H1 (cell line): Measurements from ENCODE around the gene PLIN4. TPM values are rescaled to one million over a fixed set of nuclear protein-coding genes. Genes with fewer than 3 reads are reported as not detected.

Experiments
- ATF3 ChIP-seq: IDR thresholded peaks from 2 replicates; pipeline ENCODE4 v1.6.1; 2011; ENCODE audit warnings: low read depth, mild to moderate bottlenecking, low read length; ENCODE audit not compliant: insufficient read depth
- CBX8 ChIP-seq: fragments of 300-800, 300-1000 bp; sonication (generic); IDR thresholded peaks from 2 replicates; pipeline ENCODE4 v1.7.1; 2016; ENCODE audit warnings: low read depth, low read length, borderline replicate concordance
- CREB1 ChIP-seq: IDR thresholded peaks from 2 replicates; pipeline ENCODE4 v1.6.1; 2012; ENCODE audit warnings: inconsistent platforms
- CTCF ChIP-seq, 3 experiments: IDR thresholded peaks; 1 replicate in 2 of 3; 2 replicates in 1 of 3; pipeline versions ENCODE4 v1.5.1 to v1.6.1; 2011; ENCODE audit warnings: low read length in 3 of 3, mild to moderate bottlenecking in 3 of 3, inconsistent platforms in 2 of 3, low read depth in 1 of 3, moderate library complexity in 1 of 3; ENCODE audit not compliant: insufficient read depth in 1 of 3; ENCODE audit errors: control extremely low read depth in 1 of 3
- EGR1 ChIP-seq: IDR thresholded peaks from 2 replicates; pipeline ENCODE4 v1.6.1; 2011; ENCODE audit warnings: low read depth, low read length, borderline replicate concordance
- EP300 ChIP-seq, 2 experiments: IDR thresholded peaks; 1 replicate in 1 of 2; 2 replicates in 1 of 2; pipeline ENCODE4 v1.6.1; 2011 to 2012; ENCODE audit warnings: low read depth in 2 of 2, low read length in 2 of 2, mild to moderate bottlenecking in 2 of 2, borderline replicate concordance in 1 of 2, inconsistent platforms in 1 of 2, moderate library complexity in 1 of 2
- GABPA ChIP-seq: IDR thresholded peaks from 2 replicates; pipeline ENCODE4 v1.6.1; 2011; ENCODE audit warnings: mild to moderate bottlenecking, low read length, moderate library complexity, borderline replicate concordance; ENCODE audit not compliant: insufficient read depth
- HDAC2 ChIP-seq, 2 experiments: fragments of 300-600 bp in 1 of 2; sonication (generic) in 1 of 2; IDR thresholded peaks; 2 replicates each; pipeline ENCODE4 v1.6.1; 2011 to 2012; ENCODE audit warnings: low read depth in 2 of 2, low read length in 2 of 2, mild to moderate bottlenecking in 2 of 2, moderate library complexity in 2 of 2, borderline replicate concordance in 1 of 2, inconsistent platforms in 1 of 2
- HDAC6 ChIP-seq: IDR thresholded peaks from one replicate; pipeline ENCODE4 v1.7.1; 2012; ENCODE audit warnings: low read depth, mild to moderate bottlenecking, inconsistent platforms, low read length, moderate library complexity
- JUND ChIP-seq: IDR thresholded peaks from 2 replicates; pipeline ENCODE4 v1.6.1; 2011; ENCODE audit warnings: mild to moderate bottlenecking, improper control_type of control experiment, low read length
- MAX ChIP-seq: IDR thresholded peaks from 2 replicates; pipeline ENCODE4 v1.6.1; 2012; ENCODE audit warnings: inconsistent platforms
- POLR2AphosphoS5 ChIP-seq: IDR thresholded peaks from 2 replicates; pipeline ENCODE4 v1.6.1; 2011; ENCODE audit warnings: low read depth, low read length
- RAD21 ChIP-seq, 2 experiments: IDR thresholded peaks in 1 of 2; conservative IDR thresholded peaks in 1 of 2; 2 replicates each; pipeline ENCODE4 v1.6.1; 2011; ENCODE audit warnings: low read depth in 2 of 2, low read length in 2 of 2, improper control_type of control experiment in 1 of 2, inconsistent platforms in 1 of 2, mild to moderate bottlenecking in 1 of 2, moderate library complexity in 1 of 2
- RBBP5 ChIP-seq: IDR thresholded peaks from 2 replicates; pipeline ENCODE4 v1.7.1; 2012; ENCODE audit warnings: low read depth, mild to moderate bottlenecking, inconsistent platforms, low read length, moderate library complexity, borderline replicate concordance
- RXRA ChIP-seq: IDR thresholded peaks from 2 replicates; pipeline ENCODE4 v1.6.1; 2011; ENCODE audit warnings: low read depth, mild to moderate bottlenecking, low read length, moderate library complexity; ENCODE audit not compliant: insufficient read depth
- SIX5 ChIP-seq: IDR thresholded peaks from 2 replicates; pipeline ENCODE4 v1.6.1; 2011; ENCODE audit warnings: mild to moderate bottlenecking, low read depth, low read length
- TAF7 ChIP-seq: optimal IDR thresholded peaks from 2 replicates; pipeline ENCODE3; 2011; ENCODE audit warnings: low read depth, mild to moderate bottlenecking, inconsistent platforms, low read length, moderate library complexity, borderline replicate concordance
- TCF12 ChIP-seq: IDR thresholded peaks from 2 replicates; pipeline ENCODE4 v1.6.1; 2011; ENCODE audit warnings: low read depth, mild to moderate bottlenecking, low read length
- YY1 ChIP-seq: IDR thresholded peaks from 2 replicates; pipeline ENCODE4 v1.6.1; 2011; ENCODE audit warnings: low read depth, mild to moderate bottlenecking, low read length
- ZNF274 ChIP-seq: IDR thresholded peaks from 2 replicates; pipeline ENCODE4 v1.7.0; 2012; ENCODE audit warnings: low read length, borderline replicate concordance; ENCODE audit errors: extremely low read depth
- polyA plus RNA-seq, 7 experiments: library from polyadenylated mRNA; depleted of rRNA in 3 of 7; stranded (reverse) in 5 of 7; unstranded in 2 of 7; fragments of >200 nt in 5 of 7; fragments of 200-250 nt in 2 of 7; gene quantifications; 1 replicate in 5 of 7; 2 replicates in 1 of 7; 4 replicates in 1 of 7; pipeline versions ENCODE4 v1.2.1 to v1.2.3, GENCODE V29; 2011 to 2013; ENCODE audit warnings: missing spikeins in 2 of 7, mixed read lengths in 2 of 7
- total RNA-seq: library from RNA; stranded (reverse); fragmentation: NEBNext Ultra II Directional; extraction: Animal tissue kit (Norgen Biotek cat#: 25700); gene quantifications from 2 replicates; pipeline ENCODE4 v1.2.1, GENCODE V29; 2021

PLIN4 gene
- total and polyA plus RNA-seq, 2 of the 8 experiments (the other 6 are each of a cell fraction or from before 2014, with no cell fraction given): 0.35 to 0.45 TPM

GRCh38 chr19:4457654-4458395 lies 60.5 kb downstream of the PLIN4 start, which contains the start of gene UBXN6 (continued):
- TF ChIP-seq JUND: no peak
- peak in 1 of 2 experiments; percentile 79; a peak in 1 of 4 replicates for TF ChIP-seq HDAC2 (IDR thresholded peaks at IDR 0.05; ENCODE audit: borderline replicate concordance in 1 of 2, low read depth in 2 of 2, low read length in 2 of 2)
- TF ChIP-seq ZNF274: no peak
- TF ChIP-seq YY1: no peak
- TF ChIP-seq CREB1: peak; percentile 65
- peak; percentile 89 for TF ChIP-seq GABPA
- peak; percentile 43; the same call in 1 of the 2 replicates for TF ChIP-seq POLR2AphosphoS5
- no peak for TF ChIP-seq RBBP5
- peak; percentile 79 for TF ChIP-seq MAX
- TF ChIP-seq CTCF (IDR thresholded peaks at IDR 0.05; ENCODE audit: control extremely low read depth in 1 of 3, insufficient read depth in 1 of 3, low read depth in 1 of 3, low read length in 3 of 3): no peak
- peak; percentile 49; the same call in 1 of the 2 replicates for TF ChIP-seq ATF3
- TF ChIP-seq RXRA: no peak
- TF ChIP-seq SIX5: peak; percentile 28; the same call in 1 of the 2 replicates
- TF ChIP-seq TCF12: no peak
- TF ChIP-seq CBX8: no peak
- TF ChIP-seq RAD21 (IDR thresholded peaks at IDR 0.05 in 1 of 2, conservative IDR thresholded peaks at IDR 0.05 in 1 of 2; ENCODE audit: low read depth in 2 of 2, low read length in 2 of 2): no peak
- no peak for TF ChIP-seq TAF7
- TF ChIP-seq HDAC6: no peak
- no peak for TF ChIP-seq EP300 (IDR thresholded peaks at IDR 0.05; ENCODE audit: borderline replicate concordance in 1 of 2, low read depth in 2 of 2, low read length in 2 of 2)
- TF ChIP-seq EGR1: peak; percentile 92
